NCI-H1694 treated with DMSO at 0.1 percent for 48 hours (cell line): ENCODE results near the gene QRICH1.
A peak's percentile ranks its signal among the peaks of the same experiment; 100 is the strongest.

Experiments
- DNase-seq: peaks from one replicate; lab custom pipeline; 2025; lab: John Stamatoyannopoulos, UW

QRICH1 gene

GRCh38 chr3:49093853-49094767 lies at the start of gene QRICH1:
Gene QRICH1 (minus strand): TSS chr3:49094071. CDS start chr3:49077017, 17,054 bp downstream.
- DNase-seq, result peak; percentile 79

GRCh38 chr3:49140080-49140479 lies 46.2 kb upstream of the QRICH1 start:
- DNase-seq, result no peak

GRCh38 chr3:49135499-49135898 lies 41.6 kb upstream of the QRICH1 start:
- DNase-seq, result no peak

- DNase-seq, result no peak
Observed at GRCh38 chr3:49134471-49135265, 40.8 kb upstream of the QRICH1 start.

- peak; percentile 8 for DNase-seq
Observed at GRCh38 chr3:49133226-49133951, 39.5 kb upstream of the QRICH1 start.

GRCh38 chr3:49132437-49133225 lies 38.8 kb upstream of the QRICH1 start, which contains the start of gene LAMB2:
Gene LAMB2 (minus strand): TSS chr3:49133050. CDS start chr3:49132867, 183 bp downstream.
- DNase-seq, result no peak

- no peak for DNase-seq
Observed at GRCh38 chr3:49132073-49132436, 38.2 kb upstream of the QRICH1 start.

- no peak for DNase-seq
Observed at GRCh38 chr3:49131576-49131975, 37.7 kb upstream of the QRICH1 start.

GRCh38 chr3:49131040-49131439 lies 37.2 kb upstream of the QRICH1 start:
- DNase-seq, result no peak

GRCh38 chr3:49124991-49125670 lies 31.3 kb upstream of the QRICH1 start:
- DNase-seq, result no peak

GRCh38 chr3:49124203-49124602 lies 30.3 kb upstream of the QRICH1 start:
- no peak for DNase-seq

- DNase-seq, result no peak
Observed at GRCh38 chr3:49123687-49124086, 29.8 kb upstream of the QRICH1 start.

- no peak for DNase-seq
Observed at GRCh38 chr3:49122886-49123545, 29.1 kb upstream of the QRICH1 start.

- DNase-seq, result no peak
Observed at GRCh38 chr3:49122451-49122850, 28.6 kb upstream of the QRICH1 start.

GRCh38 chr3:49122022-49122421 lies 28.2 kb upstream of the QRICH1 start:
- no peak for DNase-seq

GRCh38 chr3:49121132-49121736 lies 27.4 kb upstream of the QRICH1 start:
- DNase-seq, result no peak

- peak; percentile 9 for DNase-seq
Observed at GRCh38 chr3:49120438-49121131, 26.7 kb upstream of the QRICH1 start, which contains the start of gene USP19. Gene USP19 (minus strand): TSS chr3:49120823. CDS start chr3:49119145, 1,678 bp downstream.

GRCh38 chr3:49120096-49120437 lies 26.2 kb upstream of the QRICH1 start:
- DNase-seq, result no peak

- no peak for DNase-seq
Observed at GRCh38 chr3:49119439-49119838, 25.6 kb upstream of the QRICH1 start.
